CD4-positive, alpha-beta T cell treated with Interleukin-4 for 4 hours (primary cell): ENCODE measurements around the gene IL36B.

ENCODE experiments used
- DNase-seq: peaks from one replicate; pipeline ENCODE4 v3.0.0-alpha.2; 2020

The IL36B gene

DNA sequence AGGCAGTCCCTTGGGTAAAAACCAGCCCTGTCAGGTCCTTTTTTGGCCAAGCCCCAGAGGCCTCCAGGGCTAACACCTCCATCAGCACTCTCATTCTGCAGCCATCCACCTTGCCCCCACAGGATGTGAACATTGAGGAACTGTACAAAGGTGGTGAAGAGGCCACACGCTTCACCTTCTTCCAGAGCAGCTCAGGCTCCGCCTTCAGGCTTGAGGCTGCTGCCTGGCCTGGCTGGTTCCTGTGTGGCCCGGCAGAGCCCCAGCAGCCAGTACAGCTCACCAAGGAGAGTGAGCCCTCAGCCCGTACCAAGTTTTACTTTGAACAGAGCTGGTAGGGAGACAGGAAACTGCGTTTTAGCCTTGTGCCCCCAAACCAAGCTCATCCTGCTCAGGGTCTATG lies 22.4 kb upstream of the IL36B start:
- no peak for DNase-seq

DNA sequence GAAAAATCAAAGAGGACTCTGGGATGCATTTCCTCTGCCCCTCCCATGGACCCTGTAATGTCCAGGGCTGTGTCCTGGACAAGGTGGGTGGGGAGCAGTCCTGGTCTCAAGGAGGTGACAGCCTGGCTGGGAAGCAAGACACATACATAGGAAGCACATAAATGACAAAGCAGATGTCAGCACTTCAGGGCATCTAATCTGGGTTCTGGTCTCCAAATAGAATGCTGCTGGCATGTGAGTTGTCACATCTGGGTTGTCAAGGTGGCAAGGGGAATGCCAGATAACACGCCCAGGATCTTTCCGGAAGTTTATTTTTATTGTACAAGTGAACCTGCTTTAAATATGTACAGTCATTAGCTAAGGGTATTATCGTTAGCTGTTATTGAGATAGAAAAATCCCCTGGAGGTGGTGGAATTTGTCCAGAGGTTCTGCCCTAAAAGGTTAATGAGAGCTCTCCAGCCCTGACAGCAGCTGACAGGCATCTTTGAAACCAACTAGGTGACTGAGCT lies 20.7 kb upstream of the IL36B start:
- DNase-seq, result no peak

DNA sequence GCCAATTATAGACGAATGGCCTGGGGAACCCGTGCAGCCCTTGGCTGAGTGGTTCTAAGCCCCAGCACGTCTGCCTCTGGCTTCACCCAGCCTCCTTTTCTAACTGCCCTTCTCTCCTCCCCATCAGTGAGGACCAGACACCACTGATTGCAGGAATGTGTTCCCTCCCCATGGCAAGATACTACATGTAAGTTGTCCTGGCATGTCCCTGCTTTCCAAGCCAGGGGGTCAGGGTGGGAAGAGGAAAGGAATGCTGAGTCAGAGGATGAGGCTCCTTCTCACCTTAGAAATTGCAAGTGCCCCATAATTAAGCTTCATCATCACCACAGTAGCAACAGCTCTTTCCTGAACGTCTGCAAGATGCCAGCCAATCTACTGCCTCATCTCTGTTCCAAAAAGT lies 19.9 kb upstream of the IL36B start:
- no peak for DNase-seq

DNA sequence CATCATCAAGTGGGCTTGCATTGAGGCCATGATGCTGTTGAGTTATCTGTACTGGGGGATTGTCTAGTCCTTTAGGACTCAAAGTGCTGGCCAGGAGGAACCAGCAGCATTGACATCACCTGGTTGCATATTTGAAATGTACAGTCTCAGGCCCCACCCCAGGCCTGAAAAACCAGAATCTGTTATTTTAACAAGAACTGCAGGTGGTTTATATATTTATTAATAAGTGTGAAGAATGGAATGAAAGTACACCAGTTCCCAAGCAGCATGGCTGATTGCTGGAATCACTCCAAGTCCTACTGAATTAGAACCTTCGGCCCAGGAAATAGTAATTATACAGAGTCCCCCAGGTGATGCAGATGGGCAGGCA lies 17.9 kb upstream of the IL36B start:
- DNase-seq, result no peak

DNA sequence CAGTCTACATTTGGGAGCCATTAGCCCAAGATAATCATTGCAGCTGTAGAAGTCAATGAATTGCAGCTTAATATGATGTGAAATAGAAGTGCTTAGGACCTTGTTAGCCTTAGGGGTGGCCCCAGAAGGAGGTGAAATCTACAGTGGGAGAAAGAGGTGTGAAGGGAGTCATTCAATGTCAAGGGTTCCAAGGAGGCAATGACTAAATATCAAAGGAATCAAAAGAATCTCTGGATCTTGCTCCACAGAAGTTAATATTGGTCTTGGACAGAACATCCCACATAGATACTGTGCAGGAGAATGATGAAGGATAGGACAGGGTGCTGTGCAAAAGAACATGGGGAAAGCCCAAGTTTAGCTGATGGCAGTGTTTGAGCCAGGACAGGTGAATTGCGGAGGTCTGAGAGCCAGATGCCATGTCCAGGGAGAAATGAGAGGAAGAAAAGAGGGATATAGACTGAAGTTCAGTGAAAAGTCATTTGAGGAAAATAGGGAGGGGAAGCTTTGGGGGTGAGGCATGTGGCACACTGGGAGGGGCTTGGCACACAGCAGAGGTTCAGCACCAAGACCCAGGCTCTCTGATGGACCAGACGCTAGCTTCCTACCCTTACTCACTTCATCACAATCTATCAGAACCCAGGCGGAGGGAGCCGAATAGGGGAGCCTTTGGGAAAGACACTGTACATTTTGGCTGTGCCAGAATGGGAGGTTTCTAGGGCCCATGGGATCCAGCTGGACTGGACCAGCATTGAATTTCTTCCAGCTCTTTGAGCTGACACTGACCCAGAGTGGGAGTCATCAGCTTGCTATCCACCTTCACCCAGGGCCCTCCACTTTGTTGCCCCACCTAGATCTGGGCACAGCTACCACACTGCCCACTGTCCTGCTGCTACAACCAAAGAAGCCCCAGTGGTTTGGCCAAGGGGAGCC lies 17.3 kb upstream of the IL36B start:
- DNase-seq, result no peak

DNA sequence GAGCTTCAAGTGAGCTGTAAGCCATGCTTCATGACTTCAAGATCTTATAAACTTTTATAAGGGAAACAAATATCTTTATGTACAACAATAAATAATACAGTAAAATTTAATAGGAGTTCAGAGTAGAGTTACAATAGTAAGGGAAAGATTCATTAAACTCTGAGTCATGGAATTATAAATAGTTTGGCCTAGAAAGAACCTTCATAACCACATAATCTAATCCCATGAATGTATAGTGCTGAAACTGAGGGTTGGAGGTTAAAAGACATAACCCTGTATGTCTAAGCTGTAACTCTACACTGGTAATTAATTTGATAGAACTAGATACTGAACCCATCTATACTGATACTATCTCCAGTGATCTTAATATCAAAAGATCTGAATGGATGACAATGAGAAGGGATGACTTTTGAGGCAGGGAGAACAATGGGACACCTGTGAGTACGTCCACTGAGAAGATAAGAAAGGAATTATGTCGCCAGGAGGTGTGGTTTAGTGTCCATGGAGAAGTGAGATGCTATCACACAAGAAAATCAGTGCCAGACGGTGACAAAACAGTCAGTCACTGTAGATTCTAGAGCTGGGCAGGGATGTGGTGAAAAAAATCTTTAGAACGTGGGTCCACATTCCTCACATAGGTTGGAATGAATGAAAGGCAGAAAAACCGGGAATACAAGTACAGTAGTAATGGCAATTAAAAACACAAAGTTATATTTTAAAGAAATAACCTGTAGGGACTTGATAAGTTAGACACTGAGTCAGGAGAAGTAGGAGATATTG lies 16.2 kb upstream of the IL36B start:
- DNase-seq, result no peak

DNA sequence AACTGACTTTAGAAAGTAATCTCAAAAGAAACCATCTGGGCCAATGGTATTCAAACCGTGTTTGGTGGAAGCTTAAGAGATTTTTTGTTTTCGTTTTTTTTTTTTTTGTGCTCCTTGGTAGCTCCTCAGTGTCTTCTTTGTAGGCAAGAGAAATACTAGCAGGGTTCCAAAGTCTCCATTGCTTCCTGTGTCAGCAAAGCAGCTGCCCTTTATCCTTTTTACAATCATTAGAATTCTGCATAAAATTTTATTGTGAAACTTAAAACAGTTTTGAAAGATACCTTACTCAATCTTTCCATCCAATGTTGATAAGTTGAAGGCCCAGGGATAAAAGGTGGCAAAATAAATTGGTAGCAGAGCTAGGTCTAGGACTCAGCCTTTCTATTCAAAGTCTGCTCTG lies 15.6 kb upstream of the IL36B start:
- DNase-seq, result no peak

DNA sequence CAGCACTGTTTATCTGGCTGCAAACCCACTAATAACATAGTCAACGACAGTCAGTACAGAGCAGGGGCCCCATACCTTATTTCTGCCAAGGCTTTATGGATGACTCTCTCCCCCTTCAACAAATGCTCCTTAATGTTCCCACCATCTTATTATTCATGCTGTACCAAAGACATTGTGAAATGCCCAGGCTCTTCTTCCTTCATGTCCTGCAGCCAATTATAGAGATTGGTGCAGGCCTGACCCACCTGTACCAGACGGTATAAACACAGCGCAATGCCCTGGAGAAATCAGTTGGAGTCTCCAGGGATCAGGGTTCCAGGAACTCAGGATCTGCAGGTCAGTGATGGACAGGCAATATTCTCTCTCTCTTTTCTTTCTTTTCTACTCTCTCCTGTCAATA lies 15.0 kb upstream of the IL36B start, which contains the start of gene IL1F10:
IL1F10 (plus strand) TSS at position 290 of the 400 bp plus-strand sequence. CDS start 4,769 bp downstream, outside the sequence.
- no peak for DNase-seq

DNA sequence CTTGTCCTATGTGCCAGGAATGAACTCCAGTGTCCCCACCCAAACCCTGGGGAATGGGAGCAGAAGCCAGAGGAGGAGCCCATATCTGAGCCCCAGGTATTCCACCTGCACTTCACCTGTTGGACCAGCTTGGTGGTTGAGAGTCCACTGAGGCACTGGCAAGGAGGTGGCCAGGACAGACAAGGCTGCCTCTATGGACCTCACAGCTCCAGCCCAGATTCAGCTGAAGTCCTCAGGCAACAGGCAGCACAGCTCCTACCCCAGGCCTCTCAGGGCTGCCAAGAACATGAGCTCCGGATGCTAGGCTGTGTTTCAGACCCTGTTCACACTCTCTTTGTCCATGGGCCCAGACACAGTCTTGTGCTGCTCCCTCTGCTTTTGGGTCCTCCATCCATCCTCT lies 12.2 kb upstream of the IL36B start:
- DNase-seq, result no peak

DNA sequence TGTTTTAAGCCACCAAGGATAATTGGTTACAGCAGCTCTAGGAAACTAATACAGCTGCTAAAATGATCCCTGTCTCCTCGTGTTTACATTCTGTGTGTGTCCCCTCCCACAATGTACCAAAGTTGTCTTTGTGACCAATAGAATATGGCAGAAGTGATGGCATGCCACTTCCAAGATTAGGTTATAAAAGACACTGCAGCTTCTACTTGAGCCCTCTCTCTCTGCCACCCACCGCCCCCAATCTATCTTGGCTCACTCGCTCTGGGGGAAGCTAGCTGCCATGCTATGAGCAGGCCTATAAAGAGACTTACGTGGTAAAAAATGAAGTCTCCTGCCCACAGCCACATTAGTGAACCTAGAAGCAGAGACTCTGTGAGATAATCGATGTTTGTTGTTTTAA lies 11.6 kb upstream of the IL36B start:
- no peak for DNase-seq

DNA sequence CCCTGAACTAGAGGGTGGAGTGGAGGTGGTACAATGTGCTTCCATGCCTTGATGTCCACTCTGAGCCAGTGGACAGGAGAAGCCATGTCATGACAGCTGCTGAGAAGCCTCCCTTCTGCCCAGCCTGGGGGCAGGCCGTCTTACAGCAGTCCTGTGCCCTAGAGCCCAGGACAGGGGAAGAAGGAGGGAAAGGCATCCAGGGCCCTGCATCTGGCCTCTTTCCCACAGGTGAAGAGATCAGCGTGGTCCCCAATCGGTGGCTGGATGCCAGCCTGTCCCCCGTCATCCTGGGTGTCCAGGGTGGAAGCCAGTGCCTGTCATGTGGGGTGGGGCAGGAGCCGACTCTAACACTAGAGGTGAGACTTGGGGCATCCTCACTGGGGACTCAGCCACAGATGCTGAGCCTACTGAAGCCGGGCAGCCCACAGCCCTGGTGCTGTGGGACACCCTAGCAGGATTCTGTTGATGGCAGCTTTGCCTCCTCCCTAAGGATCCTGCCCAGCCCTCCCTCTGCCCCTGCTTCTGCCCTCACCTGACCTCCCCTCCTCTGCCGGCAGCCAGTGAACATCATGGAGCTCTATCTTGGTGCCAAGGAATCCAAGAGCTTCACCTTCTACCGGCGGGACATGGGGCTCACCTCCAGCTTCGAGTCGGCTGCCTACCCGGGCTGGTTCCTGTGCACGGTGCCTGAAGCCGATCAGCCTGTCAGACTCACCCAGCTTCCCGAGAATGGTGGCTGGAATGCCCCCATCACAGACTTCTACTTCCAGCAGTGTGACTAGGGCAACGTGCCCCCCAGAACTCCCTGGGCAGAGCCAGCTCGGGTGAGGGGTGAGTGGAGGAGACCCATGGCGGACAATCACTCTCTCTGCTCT lies 9.5 kb upstream of the IL36B start:
- no peak for DNase-seq

DNA sequence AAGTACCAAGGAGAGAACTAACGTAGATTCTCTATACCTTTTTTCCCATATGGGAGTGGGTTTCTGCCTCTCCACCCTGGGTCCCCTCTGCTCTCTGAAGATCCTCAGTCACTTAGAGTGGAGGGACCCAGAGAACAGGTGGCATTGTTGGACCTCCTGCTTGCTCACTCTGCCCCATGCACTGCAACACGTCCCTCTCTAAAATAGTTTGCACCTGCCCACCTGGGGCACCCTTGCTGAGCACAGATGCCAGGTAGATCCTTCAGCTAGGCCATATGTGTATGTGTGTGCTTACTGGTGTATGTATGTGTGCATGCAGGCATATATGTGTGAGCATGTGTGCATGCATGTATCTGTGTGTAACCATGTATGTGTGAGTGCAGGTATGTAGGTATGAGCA lies 8.6 kb upstream of the IL36B start:
- no peak for DNase-seq

DNA sequence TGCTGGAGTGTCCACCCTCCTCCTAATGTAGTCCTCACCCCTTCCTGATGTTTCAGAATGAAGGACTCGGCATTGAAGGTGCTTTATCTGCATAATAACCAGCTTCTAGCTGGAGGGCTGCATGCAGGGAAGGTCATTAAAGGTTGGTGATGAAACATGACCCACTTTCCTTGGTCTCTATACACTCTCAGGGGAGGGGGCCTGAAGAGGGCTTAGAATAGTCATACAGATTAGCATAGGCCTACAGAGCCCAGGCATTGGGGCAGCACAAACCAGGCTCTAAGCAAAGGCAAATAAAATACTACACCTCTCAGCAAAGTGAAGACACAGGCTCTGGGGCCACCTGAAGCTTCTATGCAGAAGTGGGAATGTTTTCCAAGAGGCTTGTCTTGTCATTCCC lies 8.1 kb upstream of the IL36B start:
- DNase-seq, result no peak

DNA sequence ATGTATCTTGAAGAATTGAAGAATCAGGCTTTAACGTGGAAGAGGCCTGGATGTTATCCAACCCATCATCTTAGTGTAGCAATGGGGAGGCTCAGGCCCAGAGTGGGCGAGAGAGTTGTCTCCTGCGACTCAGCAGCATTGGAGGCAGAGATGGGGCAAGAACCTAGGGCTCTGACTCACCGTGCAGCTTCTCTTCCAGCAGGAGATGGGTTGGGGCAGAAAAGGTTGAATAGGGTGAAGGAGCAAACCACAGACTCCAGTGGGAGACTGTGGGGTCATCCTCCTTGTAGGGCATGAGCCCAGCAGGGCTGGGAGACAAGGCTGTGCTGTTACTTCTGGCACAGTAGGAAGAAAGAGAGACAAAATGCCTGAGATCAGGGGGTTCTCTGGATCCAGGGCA lies 7.7 kb upstream of the IL36B start:
- no peak for DNase-seq

DNA sequence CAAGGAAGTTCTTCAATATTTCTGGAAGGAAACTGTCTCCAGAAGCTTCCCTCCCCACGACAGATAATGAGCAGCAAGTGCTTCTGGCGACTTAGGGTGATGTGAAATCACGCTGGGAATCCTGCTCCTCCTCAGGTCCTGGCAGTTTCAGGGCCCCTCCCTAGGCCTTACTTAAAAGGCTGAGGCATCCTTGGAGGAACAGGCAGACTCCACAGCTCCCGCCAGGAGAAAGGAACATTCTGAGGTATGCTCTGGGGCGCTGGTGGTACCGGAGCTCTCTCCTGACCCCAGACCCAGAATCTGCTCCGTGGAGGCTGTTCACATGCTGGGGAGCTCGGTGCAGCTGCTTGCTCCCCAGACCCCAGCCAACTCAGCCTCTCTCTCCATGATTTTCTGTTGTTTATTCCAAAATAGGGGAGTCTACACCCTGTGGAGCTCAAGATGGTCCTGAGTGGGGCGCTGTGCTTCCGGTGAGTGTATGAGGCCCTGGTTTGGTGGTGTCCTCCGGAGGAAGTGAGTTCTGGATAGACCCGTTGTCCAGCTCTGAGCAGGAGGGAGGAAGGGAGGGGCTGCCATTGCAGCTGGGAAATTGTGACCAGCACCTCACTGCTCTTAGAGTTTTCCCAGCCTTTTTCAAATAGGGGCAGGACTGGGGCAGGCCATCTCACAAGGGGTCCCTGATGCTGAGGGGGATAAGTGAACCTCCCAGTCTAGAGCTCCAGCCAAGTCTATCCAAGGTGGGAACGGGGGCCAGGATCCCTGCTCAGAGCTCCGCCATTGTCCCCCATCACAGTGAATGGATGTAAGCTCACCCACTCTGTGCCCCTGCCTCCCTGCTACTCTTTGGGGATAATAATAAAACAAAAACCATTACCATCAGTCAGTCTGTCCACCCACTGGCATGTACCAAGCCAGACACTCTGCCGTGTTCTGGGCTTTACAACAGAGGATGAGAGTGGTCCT lies 6.6 kb upstream of the IL36B start, which contains the start of gene IL36RN:
IL36RN (plus strand) TSS at position 201 of the 963 bp plus-strand sequence; CDS start at position 442, 241 bp downstream.
- no peak for DNase-seq

DNA sequence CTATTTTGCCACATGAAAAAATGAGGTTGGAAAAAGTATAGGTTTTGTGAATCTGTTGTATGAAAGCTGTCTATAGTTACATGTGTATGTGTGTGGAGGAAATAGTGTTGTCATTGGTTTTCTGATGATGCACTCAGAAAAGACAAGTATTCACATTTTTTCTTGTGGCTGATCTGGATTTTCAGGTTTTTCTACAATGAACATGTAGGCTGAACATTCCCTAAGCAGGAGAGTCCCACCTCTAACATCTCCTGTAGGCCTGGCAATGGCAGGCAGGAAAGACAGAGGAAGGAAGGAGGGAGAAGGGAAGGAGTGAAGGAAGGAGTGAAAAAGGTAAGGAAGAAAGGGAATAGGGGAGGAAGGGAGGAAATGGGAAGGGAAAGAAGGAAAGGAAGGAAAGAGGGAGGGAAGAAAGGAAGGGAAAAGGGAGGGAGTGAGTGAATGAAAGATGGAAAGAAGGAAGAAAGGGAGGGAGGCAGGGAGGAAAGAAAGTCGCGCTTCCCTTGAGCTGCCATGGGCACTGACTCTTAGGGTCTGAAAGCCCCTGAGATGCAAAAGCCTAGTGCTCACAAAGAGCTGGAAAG lies 5.8 kb upstream of the IL36B start:
- DNase-seq, result no peak

DNA sequence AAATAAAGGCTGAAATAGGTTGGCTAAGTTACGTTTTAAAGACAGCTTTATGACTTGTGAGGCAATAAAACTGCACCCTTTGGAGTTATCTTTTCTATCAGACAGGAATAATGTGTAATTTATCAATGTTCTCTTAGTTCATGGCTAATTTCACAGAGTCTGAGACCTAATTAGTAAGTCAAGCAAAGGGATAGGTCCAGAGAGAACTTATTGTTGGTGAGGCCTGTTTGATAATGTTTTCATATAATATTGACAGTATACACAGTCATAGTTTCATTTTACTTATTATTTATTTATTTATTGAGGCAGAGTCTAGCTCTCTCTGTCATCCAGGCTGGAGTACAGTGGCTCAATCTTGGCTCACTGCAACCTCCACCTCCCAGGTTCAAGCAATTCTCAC lies 4.5 kb upstream of the IL36B start:
- no peak for DNase-seq

DNA sequence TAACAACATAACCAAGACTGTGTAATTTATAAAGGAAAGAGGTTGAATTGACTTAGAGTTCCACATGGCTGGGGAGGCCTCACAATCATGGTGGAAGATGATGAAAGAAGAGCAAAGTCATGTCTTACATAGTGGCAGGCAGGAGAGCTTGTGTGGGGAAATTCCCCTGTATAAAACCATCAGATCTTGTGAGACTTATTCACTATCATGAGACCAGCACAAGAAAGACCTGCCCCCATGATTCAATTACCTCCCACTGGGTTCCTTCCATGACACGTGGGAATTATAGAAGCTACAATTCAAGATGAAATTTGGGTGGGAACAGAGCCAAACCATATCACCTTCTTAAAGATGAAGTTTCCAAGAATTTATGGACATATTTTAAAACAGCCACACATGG lies 3.9 kb upstream of the IL36B start:
- DNase-seq, result no peak

DNA sequence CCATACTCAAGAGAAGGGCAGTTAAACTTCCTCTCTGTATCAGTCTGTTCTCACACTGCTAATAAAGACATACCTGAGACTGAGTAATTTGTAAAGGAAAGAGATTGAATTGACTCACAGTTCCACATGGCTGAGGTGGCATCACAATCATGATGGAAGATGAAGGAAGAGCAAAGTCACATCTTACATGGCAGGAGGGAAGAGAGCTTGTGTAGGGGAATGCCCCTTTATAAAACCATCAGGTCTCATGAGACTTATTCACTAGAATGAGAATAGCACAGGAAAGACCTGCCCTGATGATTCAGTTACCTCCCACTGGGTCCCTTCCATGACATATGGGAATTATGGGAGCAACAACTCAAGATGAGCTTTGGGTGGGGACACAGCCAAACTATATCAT lies 1.4 kb upstream of the IL36B start:
- no peak for DNase-seq

DNA sequence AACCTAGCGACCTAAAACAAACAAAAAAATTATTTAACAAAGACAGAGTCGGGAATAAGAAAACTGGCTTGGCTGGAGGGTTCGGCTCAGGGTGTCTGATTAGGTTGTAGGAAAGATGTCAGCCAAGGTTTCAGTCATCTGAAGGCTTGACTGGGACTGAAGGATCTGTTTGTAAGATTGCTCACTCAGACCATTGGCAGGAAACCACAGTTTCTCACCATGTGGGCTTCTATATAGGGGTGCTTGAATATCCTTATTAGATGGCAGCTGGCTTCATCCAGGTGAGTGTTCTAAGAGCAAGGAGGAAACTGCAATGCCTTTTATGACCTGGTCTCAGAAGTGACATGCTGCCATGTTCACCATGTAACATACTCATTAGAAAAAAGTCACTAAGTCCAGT lies 999 bp upstream of the IL36B start:
- no peak for DNase-seq
